Adrenal gland (tissue), 12 donors: ENCODE data around the gene DCHS2. TPM values are rescaled to one million over a fixed set of nuclear protein-coding genes. Genes with fewer than 3 reads are reported as not detected.
A peak's percentile ranks its signal among the peaks of the same experiment; 100 is the strongest.

Source experiments
- DNase-seq, 7 donors: peaks; one replicate each; pipeline ENCODE4 v3.0.0-alpha.2; 2019 to 2020
- H3K27ac ChIP-seq, 5 donors: fragments of 200-600 bp; sonication (generic) in 4 of 5; 1 replicate in 3 of 5; 2 replicates in 2 of 5; pipeline versions ENCODE4 v1.5.1 to v1.8.0; 2016 to 2020; ENCODE audit warnings: mild to moderate bottlenecking in 1 of 5
- H3K27me3 ChIP-seq: fragments of 200-600 bp; 2 replicates; pipeline ENCODE4 v1.8.0; 2021
- H3K36me3 ChIP-seq, 2 donors: fragments of 200-600 bp; replicated peaks in 1 of 2; 1 replicate in 1 of 2; 2 replicates in 1 of 2; pipeline versions ENCODE4 v1.5.1 to v1.8.0; 2018 to 2022
- H3K4me1 ChIP-seq, 2 donors: fragments of 200-600 bp; replicated peaks in 1 of 2; 1 replicate in 1 of 2; 2 replicates in 1 of 2; pipeline versions ENCODE4 v1.5.1 to v1.8.0; 2018 to 2021
- H3K4me3 ChIP-seq, 4 donors: fragments of 200-600 bp; sonication (generic) in 3 of 4; one replicate each; pipeline ENCODE4 v1.5.1; 2016 to 2018
- H3K9me3 ChIP-seq, 3 donors: fragments of 200-600 bp; sonication (generic) in 1 of 3; replicated peaks in 1 of 3; 1 replicate in 2 of 3; 2 replicates in 1 of 3; pipeline versions ENCODE4 v1.5.1 to v1.8.0; 2016 to 2021
- CTCF ChIP-seq, 6 experiments: fragments of 450-650 bp in 4 of 6; fragments of 200-600 bp in 2 of 6; sonication (generic) in 1 of 6; IDR thresholded peaks; 1 replicate in 5 of 6; 2 replicates in 1 of 6; pipeline versions ENCODE4 v1.5.1 to v1.8.0; 2016 to 2021; ENCODE audit warnings: antibody characterized with exemption in 6 of 6, mild to moderate bottlenecking in 2 of 6, moderate library complexity in 1 of 6
- POLR2A ChIP-seq, 2 donors: fragments of 450-650 bp; IDR thresholded peaks; one replicate each; pipeline ENCODE4 v1.6.1; 2017; ENCODE audit warnings: antibody characterized with exemption in 2 of 2, mild to moderate bottlenecking in 2 of 2, moderate library complexity in 1 of 2
- WGBS, 4 donors: extraction: QIAGEN DNeasy Blood & Tissue Kit in 2 of 4; methylation state at CpG; one replicate each; pipeline versions ENCODE4 v1.1.5 to v1.1.7; 2013 to 2017; 5-methylcytosine and 5-hydroxymethylcytosine counted together
- intact Hi-C, 2 donors: fragments of 100-400 bp; cut with DNase I; formaldehyde crosslinking; loops; one replicate each; pipeline versions ENCODE4 v1.14.1 to v1.15.0; 2022 to 2023
- polyA plus RNA-seq, 3 donors: library from polyadenylated mRNA; stranded (reverse); fragments of 200-250 nt in 2 of 3; fragments of 350-450 nt in 1 of 3; fragmentation: Illumina TruSeq in 1 of 3; extraction: RNeasy Lipid Tissue Mini Kit (QIAGEN cat#74804) in 1 of 3; gene quantifications; one replicate each; pipeline ENCODE4 v1.2.3, GENCODE V29; 2013 to 2014
- total RNA-seq, 9 donors: library from RNA; depleted of rRNA in 4 of 9; stranded (reverse); fragments of >200 nt in 4 of 9; fragments of 120-200 nt in 1 of 9; fragmentation: NEBNext Ultra II Directional in 1 of 9; extraction: Animal tissue kit (Norgen Biotek cat#: 25700) in 1 of 9; gene quantifications; one replicate each; pipeline versions ENCODE4 v1.1.0 to v1.2.4, GENCODE V29; 2013 to 2023
- donor health status: healthy with polysubstance abuse.
- donor health status: Bipolar disorder and iron deficiency.
- donor health status: DM: yes; HTN: yes; CAD: no.
- donor health status: DM: no; HTN: no; CAD: no.
- donor health status: DM: no; HTN: no; CAD: no.
- donor health status: DM: yes; HTN: yes; CAD: no.

DCHS2 gene
- total and polyA plus RNA-seq, 12 donors, result 0.06 to 3.3 (median 0.78) TPM; not detected in 1

GRCh38 chr4:154417373-154417673, 74.3 kb downstream of the DCHS2 start:
- H3K9me3 ChIP-seq, result no peaks in the 10 kb centered on the region
- TF ChIP-seq POLR2A (IDR thresholded peaks at IDR 0.05) (no peak), CTCF (IDR thresholded peaks at IDR 0.05) (no peak)
- no peaks in the 10 kb centered on the region for H3K36me3 ChIP-seq
- peaks cover 0 to 5% of the 10 kb centered on the region in 2 donors for H3K4me1 ChIP-seq
- no peak overlapping the region for H3K27ac ChIP-seq
- 44 to 61% (median 54%) methylated on average over 2 of the region's 2 CpGs for WGBS, 4 donors
- intact Hi-C loops, result no loop called here
- H3K4me3 ChIP-seq, result peak overlapping the region in 1 of 4 donors; percentile 51
- DNase-seq, result no peak
- H3K27me3 ChIP-seq, result no peaks in the 10 kb centered on the region

- Histone ChIP-seq H3K27ac (peak overlapping the region in 2 of 5 donors; percentile 57 to 62), H3K36me3 (no peaks in the 10 kb centered on the region), H3K27me3 (no peaks in the 10 kb centered on the region), H3K4me3 (peak overlapping the region in 1 of 4 donors; percentile 51), H3K9me3 (no peaks in the 10 kb centered on the region), H3K4me1 (peaks cover 0 to 5% of the 10 kb centered on the region in 2 donors)
- no peak for TF ChIP-seq POLR2A (IDR thresholded peaks at IDR 0.05)
- TF ChIP-seq CTCF (IDR thresholded peaks at IDR 0.05), result no peak
- WGBS, 4 donors, result 6 to 10% (median 7%) methylated on average over 10 of the region's 10 CpGs
- intact Hi-C loops, result no loop called here
- DNase-seq, result peak in 4 of 7 donors; percentile 2 to 67 (median 18)
Observed at GRCh38 chr4:154416190-154416547, 75.4 kb downstream of the DCHS2 start.

GRCh38 chr4:154415313-154415712, 76.3 kb downstream of the DCHS2 start:
- no peak for DNase-seq
- no peak overlapping the region for H3K4me3 ChIP-seq
- intact Hi-C loops, result no loop called here
- no peak for TF ChIP-seq CTCF (IDR thresholded peaks at IDR 0.05)
- no peak for TF ChIP-seq POLR2A (IDR thresholded peaks at IDR 0.05)
- no peaks in the 10 kb centered on the region for H3K27me3 ChIP-seq
- no peaks in the 10 kb centered on the region for H3K36me3 ChIP-seq
- WGBS, 4 donors, result 65 to 92% (median 71%) methylated on average over 4 of the region's 4 CpGs
- H3K27ac ChIP-seq, result no peak overlapping the region
- no peaks in the 10 kb centered on the region for H3K9me3 ChIP-seq
- peaks cover 0 to 5% of the 10 kb centered on the region in 2 donors for H3K4me1 ChIP-seq

- H3K27ac ChIP-seq, result no peak overlapping the region
- no peaks in the 10 kb centered on the region for H3K9me3 ChIP-seq
- no peaks in the 10 kb centered on the region for H3K27me3 ChIP-seq
- TF ChIP-seq CTCF (IDR thresholded peaks at IDR 0.05) (no peak), POLR2A (IDR thresholded peaks at IDR 0.05) (no peak)
- no peak for DNase-seq
- H3K4me1 ChIP-seq, result peaks cover 0 to 5% of the 10 kb centered on the region in 2 donors
- 91 to 94% (median 91%) methylated on average over 3 of the region's 3 CpGs for WGBS, 4 donors
- intact Hi-C loops, result no loop called here
- H3K36me3 ChIP-seq, result no peaks in the 10 kb centered on the region
- no peak overlapping the region for H3K4me3 ChIP-seq
Observed at GRCh38 chr4:154414796-154415195, 76.8 kb downstream of the DCHS2 start.
